Raji (cell line): ENCODE measurements around the gene KLHDC10.

Experiments
- POLR2A ChIP-seq: IDR thresholded peaks from 2 replicates; pipeline ENCODE4 v1.6.1; 2011; ENCODE audit warnings: low read depth, low read length, control low read depth; ENCODE audit not compliant: insufficient read depth

The KLHDC10 gene

DNA sequence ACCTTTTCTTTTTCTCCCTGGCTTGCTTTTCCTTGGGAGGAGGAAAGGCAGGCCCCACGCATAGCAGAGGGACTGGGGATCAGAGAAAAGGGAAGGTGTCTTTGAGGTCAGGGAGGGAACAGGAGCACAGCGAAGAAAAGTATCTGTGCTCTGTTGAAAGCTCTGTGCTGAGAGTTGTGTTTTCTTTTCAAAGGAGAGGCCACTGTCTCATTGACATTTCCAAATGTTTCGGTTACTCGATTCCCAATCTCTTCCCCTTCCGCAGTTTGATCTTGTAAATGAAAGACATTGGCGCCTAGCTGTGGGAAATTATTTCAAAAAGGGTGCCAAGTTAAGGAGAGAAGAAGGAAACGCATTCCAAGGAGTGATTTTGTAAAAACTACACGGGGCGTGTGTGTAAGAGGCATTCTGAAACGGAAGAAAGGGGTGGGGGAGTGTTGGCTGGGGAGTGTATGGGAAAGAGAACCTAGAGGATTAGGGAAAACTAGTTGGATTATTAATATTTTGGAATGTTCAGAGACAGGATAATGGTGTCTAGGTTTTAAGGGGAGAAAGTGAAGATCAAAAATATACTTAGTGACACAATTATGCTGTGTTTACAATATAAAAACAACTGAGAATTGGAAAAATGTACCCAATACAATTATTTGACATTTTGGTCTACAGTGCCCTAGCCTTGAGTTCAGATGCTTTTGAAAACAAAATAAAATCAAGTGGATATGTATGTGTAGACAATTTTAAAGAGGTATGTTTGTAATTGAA lies 708 bp downstream of the KLHDC10 start:
- TF ChIP-seq POLR2A = no peak

DNA sequence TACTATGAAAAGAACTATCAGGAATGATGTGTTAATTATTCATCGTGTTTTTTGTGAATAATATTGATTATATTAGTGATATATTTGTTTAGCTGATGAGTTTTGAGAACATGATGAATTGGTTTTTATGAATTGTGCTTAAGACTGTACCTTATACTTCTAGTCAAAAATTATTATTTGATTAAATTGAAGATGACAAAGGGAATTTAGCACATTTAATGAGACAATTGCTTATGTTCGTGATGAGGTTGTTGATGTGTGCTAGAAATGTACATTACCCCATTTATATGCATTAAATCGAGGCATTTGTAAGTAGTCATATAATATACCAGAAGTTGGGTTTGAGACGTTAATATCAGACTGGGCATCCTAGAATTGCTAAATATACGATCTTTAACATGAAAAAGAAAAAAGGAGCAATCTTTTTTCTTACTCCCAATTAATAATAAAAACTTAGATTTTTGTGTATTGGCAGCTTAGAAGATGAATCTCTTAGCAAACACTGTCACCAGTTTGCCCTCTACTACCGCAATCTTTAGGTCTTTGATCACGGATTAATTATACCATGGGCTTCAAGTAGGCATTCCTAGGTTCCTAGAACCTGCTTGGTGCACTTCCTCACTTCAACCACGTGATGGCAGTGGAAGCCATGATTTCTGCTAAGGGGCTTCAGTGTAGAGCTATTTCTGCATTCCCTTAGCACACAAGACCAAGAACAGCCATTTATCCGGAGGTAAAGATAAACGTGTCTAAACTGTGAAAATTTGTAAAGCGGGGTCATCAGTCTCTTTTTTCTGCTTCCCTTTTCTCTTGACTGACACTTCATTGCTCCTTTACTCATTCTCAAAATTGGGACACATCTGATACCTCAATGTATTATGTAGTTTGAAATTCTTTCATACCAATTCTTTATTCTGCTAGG lies 1.6 kb downstream of the KLHDC10 start:
- no peak for TF ChIP-seq POLR2A

DNA sequence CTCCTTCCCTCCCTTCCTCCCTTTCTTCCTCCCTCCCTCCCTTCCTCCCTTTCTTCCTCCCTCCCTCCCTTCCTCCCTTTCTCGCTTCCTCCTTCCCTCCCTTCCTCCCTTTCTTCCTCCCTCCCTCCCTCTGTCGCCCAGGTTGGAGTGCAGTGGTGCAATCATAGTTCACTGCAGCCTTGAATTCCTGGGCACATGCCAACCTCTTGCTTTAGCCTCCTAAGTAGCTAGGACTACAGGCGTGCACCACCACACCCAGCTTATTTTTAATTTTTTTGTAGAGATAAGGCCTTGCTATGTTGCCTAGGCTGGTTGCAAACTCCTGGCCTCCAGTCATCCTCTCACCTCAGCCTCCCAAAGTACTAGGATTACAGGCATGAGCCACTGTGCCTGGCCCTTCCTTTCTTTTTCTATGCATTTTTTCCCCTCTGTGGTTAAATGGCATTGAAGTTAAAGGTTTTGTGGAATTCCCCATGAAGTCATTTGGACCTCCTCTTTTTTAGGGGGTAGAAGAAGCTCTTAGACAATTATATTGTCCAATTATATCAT lies 9.6 kb downstream of the KLHDC10 start:
- TF ChIP-seq POLR2A = no peak

DNA sequence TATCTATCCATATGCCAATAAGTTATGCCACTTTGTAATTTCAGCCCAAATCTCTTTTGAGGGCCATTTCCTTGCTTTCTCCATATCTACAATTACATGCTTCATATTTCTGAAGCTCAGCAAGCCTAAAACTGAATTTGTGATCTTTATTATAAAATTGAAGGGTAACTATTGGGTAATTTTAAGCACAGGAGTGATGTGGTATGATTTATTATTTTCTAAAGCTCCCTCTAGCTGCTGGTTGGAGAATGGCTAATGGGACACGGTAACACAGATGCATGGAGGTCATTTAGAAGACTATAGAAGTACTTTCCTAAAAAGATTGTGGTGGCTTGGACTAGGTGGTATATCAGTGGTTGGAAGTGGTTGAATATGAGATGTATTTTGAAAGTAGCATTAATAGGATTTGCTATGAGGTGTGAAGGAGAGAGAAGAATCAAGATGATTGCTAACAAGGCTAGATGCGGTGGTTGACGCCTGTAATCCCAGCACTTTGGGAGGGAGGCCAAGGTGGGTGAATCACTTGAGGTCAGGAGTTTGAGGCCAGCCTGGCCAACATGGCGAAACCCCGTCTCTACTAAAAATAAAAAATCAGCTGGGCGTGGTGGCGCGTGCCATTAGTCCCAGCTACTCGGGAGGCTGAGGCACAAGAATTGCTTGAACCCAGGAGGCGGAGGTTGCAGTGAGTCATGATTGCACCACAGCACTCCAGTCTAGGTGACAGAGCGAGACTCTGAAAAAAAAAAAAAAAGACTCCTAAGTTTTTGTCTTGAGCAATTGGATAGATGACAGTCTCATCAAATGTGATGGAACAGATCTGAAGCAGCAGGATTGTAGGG lies 13.9 kb downstream of the KLHDC10 start:
- no peak for TF ChIP-seq POLR2A

DNA sequence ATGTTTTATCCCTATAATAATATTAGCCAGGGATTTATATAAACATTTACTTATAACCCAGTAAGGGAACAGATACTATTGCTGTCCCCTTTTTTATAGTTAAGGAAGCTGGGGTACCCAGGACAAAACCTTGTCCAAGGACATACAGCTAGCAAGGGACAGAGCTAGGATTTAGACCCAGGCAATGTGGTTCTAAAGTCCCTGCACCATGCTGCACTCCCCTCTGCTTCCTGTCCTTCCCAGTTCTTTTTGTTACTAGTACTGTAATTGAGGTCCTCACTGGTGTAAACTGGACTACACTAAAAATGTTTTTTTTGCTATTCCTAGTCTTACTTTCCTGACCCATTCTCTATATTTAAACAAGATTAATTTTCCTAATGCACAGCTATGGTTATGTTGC lies 16.6 kb downstream of the KLHDC10 start:
- TF ChIP-seq POLR2A = no peak

DNA sequence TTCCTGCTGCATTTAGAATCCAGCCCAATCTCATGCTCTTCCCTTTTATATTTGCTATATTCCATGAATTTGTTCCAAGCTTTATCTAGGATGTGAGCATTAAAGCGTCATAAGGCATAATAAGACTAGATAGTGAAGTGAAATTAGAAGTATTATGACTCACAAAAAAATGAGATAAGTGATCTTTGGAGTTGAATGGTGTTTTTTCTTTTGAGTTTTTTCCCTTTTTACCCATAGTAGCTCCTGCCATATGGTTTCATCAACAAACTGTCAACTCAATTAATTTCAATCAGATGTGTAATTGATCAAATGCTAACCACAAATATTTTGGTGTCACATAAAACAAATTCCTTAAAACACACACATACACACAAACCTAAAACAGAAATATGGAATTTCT lies 17.0 kb downstream of the KLHDC10 start:
- no peak for TF ChIP-seq POLR2A

DNA sequence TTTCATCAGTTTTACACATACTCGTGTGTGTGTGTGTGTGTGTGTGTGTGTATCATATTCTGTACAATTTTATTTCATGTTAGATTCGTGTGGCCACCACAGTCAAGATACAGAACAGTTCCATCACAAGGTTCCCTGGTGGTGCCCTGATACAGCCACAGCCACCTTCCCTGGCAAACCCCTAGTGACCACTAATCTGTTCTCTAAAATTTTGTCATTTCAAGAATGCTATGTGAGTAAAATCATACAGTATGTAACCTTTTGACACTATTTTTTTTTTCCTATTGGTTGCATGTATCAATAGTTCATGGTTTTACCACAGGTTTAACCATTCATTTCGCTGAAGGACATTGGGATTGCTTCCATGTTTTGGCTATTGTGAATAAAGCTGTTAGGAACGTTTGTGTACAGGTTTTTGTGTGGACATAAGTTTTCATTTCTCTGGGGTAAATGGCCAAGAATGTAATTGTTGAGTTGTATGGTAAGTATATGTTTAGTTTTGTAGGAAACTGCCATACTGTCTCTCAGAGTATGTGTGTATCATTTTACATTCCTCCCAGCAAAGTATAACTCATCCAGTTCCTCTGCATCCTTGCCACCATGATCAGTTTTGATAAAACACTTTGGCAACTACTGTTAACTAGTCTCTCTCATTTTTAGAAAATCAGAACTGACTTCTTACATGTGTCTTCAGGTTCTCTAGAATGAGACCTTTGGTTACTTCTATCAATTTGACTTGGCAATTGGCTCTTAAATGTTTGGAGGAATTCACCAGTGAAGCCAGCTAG lies 20.6 kb downstream of the KLHDC10 start:
- TF ChIP-seq POLR2A = no peak

DNA sequence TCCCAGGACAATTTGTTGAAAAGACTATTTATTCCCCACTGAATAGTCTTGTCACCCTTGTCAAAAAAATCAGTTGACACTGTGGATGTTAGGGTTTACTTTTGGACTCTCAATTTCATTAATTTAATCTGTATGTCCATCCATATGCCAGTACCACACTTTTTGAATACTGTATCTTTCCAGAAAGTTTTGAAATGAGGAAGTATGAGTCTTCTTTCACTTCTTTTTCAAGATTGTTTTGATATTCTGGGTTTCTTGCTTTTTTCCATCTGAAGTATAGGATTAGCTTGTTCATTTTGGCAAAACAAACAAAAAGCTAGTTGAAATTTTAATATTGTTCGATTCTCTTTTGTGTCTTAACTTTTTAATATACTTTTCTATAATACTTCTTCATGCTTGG lies 21.7 kb downstream of the KLHDC10 start:
- TF ChIP-seq POLR2A = no peak

DNA sequence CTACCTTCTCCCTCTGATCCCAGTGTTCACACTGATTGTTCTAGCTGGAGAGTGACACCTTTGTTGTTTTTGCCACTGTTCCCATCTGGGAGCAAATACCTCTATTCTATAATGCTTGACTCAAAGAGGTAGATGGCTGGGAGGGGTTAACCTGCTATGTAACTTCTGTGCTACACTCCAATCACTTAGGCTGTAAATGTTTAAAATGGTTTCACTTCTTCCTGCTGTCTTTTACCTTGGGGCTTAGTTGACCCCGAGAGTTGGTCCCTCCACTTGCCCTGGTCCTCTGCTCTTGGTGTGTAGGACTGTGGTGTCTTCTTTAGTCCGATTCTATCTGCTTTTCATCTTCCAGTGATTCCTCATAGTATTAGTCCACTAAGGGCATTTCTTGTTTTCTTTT lies 22.3 kb downstream of the KLHDC10 start:
- no peak for TF ChIP-seq POLR2A

DNA sequence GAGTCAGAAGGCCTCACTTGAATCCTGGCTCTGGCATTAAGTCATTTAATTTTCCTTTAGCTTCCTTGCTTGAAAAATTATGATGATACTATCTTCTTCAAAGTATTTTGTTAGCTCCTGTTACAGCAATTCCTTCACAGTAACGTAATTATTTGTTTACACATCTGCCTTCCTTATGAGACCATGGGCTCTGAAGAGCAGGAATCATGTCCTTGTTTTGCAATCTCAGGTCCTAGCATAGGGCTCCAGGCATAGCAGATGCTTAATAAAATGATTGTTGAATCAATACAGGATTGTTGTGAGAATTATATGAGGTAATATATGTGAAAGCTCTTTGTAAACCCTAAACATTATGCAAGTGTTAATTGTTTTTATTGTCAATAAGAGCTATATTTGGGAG lies 25.5 kb downstream of the KLHDC10 start:
- no peak for TF ChIP-seq POLR2A

DNA sequence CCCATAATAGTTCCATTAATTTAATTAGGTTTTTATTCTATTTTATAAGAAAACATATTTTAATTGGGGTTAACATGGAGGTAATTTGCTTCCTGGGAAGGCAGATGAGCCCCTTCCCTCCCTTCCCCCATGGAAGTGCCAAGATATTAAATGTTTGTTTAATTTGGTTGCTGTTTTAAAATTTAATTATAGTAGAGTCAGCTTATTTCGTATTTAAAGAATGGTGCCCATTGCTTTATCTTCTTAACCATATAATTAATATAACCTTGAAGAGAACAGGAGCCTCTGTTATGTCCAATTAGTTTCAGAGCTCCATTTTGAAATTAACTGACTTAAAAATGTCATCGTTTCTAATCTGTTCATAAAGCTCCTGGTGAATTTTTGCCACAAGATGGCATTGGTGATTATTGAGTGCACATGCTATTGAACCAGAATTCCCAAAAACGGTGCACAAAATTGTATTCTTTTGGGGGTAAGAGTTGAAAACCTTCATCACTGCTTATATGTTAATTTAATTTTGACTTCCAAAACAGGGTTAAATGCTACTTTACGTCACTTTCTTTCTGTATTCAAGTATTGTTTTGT lies 26.0 kb downstream of the KLHDC10 start:
- no peak for TF ChIP-seq POLR2A

DNA sequence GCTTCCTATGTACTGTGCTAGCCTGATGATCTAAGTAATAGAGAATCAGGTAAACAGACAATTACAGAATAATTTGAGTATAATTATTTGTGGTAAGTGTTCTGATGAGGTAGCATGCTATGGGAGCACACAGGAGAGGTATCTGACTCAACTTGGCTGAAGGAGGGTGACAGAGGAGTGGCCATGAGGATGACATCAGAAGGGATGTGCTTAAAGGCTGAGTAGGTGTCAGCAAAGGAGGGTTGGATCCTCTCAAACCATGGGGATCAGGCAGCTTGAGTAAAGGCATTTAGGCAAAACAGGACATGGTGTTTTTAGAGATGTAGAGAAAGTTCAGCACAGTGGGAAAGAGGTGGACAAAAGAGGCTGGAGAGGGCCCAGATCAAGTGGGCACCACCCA lies 29.0 kb downstream of the KLHDC10 start:
- no peak for TF ChIP-seq POLR2A

DNA sequence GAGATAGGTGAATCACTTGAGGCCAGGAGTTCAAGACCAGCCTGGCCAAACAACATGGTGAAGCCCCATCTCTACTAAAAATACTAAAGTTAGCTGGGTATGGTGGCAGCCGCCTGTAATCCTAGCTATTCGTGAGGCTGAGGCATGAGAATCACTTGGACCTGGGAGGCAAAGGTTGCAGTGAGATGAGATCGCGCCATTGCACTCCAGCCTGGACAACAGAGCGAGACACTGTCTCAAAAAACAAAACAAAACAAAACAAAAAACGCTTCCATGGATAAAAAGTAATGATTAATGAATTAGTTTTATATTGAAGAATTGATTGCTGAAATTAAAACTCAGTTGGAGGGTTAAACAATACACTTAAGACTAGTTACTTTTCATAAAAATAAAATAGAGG lies 32.3 kb downstream of the KLHDC10 start:
- no peak for TF ChIP-seq POLR2A
